Erythroblast (primary cell): ENCODE measurements around the gene DCAF10.
"Not testable (repeated sequence)": the region's sequence is repeated elsewhere in the genome, so short reads cannot be mapped to it uniquely, and the experiment has no call there.

Experiments used
- DNase-seq, 2 experiments: peaks; one replicate each; lab custom pipeline; 2025; lab: John Stamatoyannopoulos, UW
- GATA1 ChIP-seq: IDR thresholded peaks from 2 replicates; pipeline ENCODE4 v1.6.1; 2011; ENCODE audit warnings: low read depth, mild to moderate bottlenecking, control low read depth, low read length, moderate library complexity
- POLR2A ChIP-seq: IDR thresholded peaks from 2 replicates; pipeline ENCODE4 v1.6.1; 2011; ENCODE audit warnings: mild to moderate bottlenecking, low read length

DCAF10 gene

DNA sequence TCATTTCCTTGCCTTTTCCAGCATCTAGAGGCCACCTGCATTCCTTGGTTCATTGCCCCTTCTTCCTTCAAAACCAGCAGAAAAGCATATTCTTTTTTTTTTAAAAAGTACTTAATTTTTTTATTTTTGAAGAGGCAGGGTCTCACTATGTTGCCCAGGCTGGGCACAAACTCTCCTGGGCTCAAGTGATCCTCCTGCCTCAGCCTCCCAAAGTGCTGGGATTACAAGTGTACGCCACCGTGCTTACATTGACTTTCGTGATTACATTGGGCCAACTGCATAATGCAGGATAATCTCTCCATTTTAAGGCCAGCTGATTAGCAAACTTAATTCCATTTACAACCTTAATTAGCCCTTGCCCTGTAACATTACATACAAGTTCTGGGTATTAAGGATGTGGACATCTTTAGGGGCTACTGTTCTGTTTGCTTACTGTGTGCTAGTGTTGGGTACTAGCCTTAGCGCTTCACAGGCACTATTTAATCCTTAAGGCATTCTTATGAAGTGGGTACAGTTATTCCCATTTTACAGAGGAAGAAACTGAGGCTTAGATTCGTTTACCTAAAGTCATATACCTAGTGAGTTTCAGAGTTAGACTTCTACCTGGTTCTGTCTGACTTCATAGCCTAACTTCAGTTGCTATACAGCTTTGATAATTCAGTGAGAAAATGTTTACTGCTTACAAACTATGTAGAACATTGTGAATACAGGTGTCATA is 69.6 kb downstream of the DCAF10 start:
- no peak for DNase-seq
- TF ChIP-seq GATA1 (no peak), POLR2A (no peak)

DNA sequence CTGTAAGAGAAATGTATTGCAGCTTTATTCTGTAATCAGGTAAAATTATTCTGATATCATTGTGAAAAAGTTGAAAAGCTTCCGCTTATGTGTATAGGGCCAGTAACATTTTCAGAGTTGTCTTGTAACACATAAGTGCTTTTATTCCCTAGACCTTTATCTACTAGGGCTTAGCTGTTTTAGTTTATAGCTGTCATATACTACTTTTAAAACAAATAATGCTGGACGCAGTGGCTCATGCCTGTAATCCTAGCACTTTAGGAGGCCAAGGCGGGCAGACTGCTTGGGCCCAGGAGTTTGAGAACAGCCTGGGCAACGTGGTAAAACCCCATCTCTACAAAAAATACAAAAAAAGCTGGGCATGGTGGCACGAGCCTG is 70.2 kb downstream of the DCAF10 start:
- TF ChIP-seq GATA1 (no peak), POLR2A (no peak)
- no peak for DNase-seq

- no peak for DNase-seq
- TF ChIP-seq GATA1: no peak
- TF ChIP-seq POLR2A: no peak
Measured at GRCh38 chr9:37873955-37874354, 73.4 kb downstream of the DCAF10 start.

DNA sequence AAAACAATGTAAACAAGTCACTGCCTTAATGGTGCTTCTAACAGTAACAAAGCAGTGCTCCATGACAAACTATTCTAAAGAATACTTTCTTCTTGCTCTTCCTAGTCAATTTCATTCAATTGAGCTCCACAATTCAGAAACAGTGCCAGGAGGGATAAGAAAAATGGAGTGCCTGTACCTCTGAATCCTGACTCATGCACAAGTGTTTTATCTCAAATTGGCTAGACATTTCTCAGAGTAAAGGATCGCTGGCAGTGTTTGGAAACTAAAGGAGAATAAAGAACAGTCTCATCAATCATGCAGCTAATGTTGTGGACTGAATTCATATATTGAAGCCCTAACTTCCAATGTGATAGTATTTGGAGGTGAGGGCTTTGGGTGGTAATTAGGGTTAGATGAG is 75.8 kb downstream of the DCAF10 start:
- TF ChIP-seq GATA1 (no peak), POLR2A (no peak)
- DNase-seq: no peak

DNA sequence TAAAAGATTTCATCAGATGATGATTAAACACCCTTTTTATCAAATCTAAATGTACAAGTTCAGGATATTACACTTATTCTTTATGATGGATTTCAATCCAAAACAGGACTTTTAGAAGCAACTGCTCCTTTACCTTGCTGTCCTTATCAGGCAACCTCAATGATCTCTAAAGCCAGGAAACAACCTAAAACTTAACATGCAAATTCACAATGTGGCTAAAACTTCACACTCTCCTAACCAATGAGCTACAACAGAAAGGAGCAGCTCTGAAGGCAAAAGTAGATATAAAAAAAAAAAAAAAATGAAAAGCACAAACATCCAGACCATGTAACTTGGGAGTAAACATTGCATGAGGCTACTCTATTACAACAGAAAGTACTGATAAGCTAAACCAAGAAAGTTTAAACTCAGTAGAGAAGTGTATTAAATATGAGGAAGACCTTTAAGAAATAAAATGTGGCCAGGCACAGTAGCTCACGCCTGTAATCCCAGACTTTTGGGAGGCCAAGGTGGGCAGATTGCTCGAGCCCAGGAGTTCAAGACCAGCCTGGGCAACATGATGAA is 80.4 kb downstream of the DCAF10 start:
- no peak for TF ChIP-seq GATA1

GRCh38 chr9:37887977-37888583 is 87.5 kb downstream of the DCAF10 start:
- DNase-seq: not testable (repeated sequence)

More for the DNA sequence above, 80.4 kb downstream of the DCAF10 start:
- DNase-seq: no peak

DNA sequence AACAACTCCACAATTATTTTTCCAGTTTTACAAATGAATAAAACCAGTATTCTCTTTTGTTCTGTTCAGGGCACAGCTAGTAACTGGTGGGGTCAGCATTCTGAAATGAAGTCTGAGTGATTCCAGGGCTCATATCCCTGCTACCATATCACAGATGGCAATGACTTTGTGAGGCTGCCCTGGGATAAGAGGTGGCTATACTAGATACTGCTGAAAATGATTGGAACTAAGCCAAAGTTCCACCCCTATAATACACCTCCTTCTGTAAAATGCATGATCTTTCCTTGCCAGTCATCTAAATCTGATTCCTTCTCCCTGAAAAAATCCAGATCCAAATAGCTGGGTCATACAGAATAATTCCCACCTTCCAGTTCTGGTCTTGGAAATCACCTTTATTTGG is 88.9 kb downstream of the DCAF10 start:
- no peak for TF ChIP-seq GATA1
- no peak for TF ChIP-seq POLR2A
- DNase-seq: peak; percentile 54 to 76

DNA sequence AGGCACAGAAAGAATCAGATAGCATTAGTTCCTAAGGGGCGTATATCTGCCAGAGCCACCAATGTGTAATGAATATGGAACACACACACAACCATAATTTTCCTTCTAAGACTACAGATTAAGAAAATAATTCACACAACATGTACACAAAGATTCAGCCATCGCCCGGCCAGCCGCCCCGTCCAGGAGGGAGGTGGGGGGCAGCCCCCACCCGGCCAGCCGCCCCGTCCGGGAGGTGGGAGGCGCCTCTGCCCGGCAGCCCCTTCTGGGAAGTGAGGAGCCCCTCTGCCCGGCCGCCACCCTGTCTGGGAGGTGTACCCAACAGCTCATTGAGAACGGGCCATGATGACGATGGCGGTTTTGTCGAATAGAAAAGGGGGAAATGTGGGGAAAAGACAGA is 90.4 kb downstream of the DCAF10 start:
- not testable (repeated sequence) for DNase-seq

GRCh38 chr9:37892063-37892462 is 91.5 kb downstream of the DCAF10 start:
- DNase-seq: no peak
- TF ChIP-seq POLR2A (no peak), GATA1 (no peak)

- TF ChIP-seq GATA1: no peak
- TF ChIP-seq POLR2A: no peak
- DNase-seq: no peak
Measured at GRCh38 chr9:37897665-37898064, 97.1 kb downstream of the DCAF10 start.

DNA sequence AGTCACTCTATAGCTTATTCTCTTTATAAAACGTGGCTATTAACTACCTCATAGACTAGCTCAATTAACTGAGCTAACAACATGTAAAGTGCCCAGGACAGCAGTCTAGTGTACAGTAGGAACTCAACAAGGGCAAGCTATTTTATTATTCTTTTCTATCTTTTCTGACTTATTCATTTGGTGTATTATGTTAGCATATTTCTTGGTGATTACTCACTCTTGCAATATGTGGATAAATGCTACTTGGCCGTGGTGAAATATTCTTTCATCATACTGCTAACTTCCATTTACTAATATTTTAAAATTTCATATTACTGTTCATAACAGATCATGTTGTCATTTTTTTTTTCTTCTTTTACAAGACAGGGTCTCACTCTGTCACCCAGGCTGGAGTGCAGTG is 98.4 kb downstream of the DCAF10 start:
- no peak for DNase-seq
- TF ChIP-seq POLR2A (no peak), GATA1 (no peak)

DNA sequence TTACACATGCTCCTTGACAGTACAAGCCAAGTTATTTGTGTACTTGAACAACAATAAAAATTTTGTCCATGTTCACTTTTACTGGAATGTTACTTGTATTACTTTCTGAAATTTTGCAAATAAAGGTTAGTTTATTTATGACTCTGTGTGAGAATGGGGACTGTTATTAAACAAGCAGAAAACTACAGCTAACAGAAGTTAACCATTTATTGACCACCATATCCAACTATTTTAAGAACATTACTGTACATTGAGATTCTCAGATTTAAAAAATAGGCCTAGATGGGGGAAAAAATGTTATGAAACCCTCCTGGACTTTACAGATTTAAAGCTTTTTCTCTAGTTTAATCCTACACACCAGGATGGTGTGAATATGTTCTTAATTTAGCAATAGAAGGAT is 101.5 kb downstream of the DCAF10 start:
- DNase-seq: no peak

GRCh38 chr9:37902796-37903646 is 102.4 kb downstream of the DCAF10 start:
- DNase-seq: peak; percentile 58 to 66
- TF ChIP-seq POLR2A: no peak
- no peak for TF ChIP-seq GATA1

More for the DNA sequence above, 101.5 kb downstream of the DCAF10 start:
- TF ChIP-seq GATA1 (no peak), POLR2A (no peak)
